ENCODE results near the gene SRGAP2. TPM values are rescaled to one million over a fixed set of nuclear protein-coding genes. Genes with fewer than 3 reads are reported as not detected.
"Not testable (repeated sequence)": the region's sequence is repeated elsewhere in the genome, so short reads cannot be mapped to it uniquely, and the experiment has no call there.

The SRGAP2 gene
- total RNA-seq, 2 donors from 2014 or later = 33.5 to 35.1 TPM

DNA sequence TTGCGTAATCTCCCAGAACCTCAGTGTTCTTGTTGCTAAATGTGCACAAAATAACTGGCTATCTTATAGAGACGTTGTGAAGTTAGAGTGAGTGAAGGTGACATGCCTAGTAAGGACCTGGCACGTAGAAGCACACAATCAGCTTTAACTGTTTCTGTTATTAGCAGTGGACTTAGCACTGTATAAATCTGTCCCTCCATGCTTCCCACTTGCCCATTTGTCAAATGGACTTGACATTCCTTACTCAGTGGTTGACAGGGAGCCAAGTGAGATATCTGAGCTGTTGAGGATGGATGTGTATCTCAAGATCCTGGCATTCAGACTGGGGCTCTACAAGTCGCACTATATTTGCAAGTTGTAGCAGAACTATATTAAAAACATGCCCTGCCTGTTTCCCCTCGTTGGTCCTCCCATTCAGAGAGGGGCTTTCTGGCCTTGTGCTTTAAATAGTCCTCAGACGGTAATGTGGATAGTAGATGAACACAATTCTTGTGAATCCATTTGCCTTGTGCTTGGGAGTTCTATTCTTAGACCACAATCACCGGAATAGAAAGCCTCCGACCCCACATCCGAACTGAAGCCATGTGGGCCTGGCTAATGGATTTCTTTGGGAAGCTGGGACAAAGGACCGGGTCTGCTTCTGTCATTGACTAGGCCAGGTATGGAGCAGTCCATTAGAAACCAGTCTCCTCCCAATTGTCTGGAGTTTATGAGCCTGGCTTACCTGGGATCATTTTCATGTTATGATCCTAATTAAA is 43.0 kb downstream of the SRGAP2 start:
- H3K27ac Mint-ChIP-seq; H3K4me1 Mint-ChIP-seq; H3K36me3 Mint-ChIP-seq (ENCODE audit: low read depth); H3K9me3 ChIP-seq (ENCODE audit: control insufficient read depth, low read length, poor library complexity, severe bottlenecking); H3K4me3 Mint-ChIP-seq; ATAC-seq; DNase-seq; H3K27me3 Mint-ChIP-seq: not testable (repeated sequence)

DNA sequence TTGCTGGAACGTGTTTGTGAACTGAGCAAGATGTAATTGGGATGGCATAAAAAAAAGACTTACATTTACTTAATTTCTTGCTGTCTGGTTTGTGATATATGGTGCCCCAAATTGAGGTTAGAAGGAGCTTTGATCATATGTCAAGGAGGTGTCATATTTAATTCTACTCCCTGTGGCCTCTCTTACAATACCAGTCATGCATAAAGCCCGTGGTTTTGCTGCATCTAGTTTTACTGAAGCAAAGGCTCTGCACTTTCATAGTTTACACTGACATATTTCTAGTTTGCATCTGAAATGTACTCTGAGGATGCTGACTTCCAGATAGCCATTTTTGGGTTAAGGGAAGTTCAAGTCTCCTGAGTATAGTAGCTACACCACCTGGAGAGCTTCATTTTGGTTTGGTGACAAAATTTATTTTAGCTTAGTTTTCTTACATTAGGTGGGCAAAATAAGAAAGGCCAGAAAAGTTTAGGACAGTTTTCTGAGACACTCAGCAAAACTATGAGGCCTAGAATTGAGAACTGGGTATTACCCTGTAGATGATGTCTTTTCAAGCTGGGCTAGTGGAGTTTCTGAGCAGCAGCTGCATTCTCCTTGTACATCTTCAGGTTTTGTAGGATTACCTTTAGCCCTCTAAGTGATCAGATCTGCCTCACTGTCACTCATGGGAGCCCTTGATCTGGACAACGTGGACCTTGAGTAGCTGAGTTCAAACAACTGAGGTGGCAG is 47.8 kb downstream of the SRGAP2 start:
- not testable (repeated sequence) for H3K4me3 Mint-ChIP-seq; H3K27ac Mint-ChIP-seq; H3K4me1 Mint-ChIP-seq; H3K9me3 ChIP-seq (ENCODE audit: control insufficient read depth, low read length, poor library complexity, severe bottlenecking); H3K36me3 Mint-ChIP-seq (ENCODE audit: low read depth); DNase-seq; ATAC-seq; H3K27me3 Mint-ChIP-seq

DNA sequence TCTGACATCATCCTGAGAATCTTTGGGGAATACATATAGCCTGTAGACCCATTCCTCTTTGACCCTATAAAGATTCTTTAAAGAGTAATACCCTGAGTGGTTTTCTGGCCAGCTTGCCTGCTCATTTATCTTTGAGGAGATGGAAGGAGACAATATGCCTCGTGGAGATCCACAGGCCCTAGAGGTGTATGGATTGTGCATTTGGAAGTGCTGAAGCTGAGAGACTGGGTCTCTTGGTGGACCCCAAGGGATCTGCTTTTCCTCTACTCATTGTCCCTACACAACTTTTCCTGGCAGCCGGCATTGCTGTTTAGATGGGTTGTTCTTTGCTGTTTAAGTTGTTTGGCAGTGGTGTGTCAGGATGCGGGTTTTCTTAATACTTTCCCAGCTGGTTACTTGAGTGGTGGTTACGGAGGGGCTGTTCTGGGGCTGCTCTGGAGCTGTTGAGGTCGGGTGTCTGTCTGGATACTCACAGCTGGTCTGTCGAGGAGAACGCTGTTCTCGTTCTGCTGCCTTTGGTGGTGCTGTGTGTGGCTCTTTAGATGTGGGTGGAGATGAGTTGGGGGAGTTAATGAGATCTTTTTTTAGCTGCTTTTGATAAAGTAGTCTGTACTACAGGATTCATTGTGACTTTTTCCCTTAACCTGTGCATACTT is 49.5 kb downstream of the SRGAP2 start:
- not testable (repeated sequence) for DNase-seq, H3K4me1 Mint-ChIP-seq

More for the DNA sequence above, 49.5 kb downstream of the SRGAP2 start:
- H3K27ac Mint-ChIP-seq; H3K36me3 Mint-ChIP-seq (ENCODE audit: low read depth); H3K27me3 Mint-ChIP-seq; H3K9me3 ChIP-seq (ENCODE audit: control insufficient read depth, low read length, poor library complexity, severe bottlenecking); ATAC-seq; H3K4me3 Mint-ChIP-seq: not testable (repeated sequence)

Other genes with a start within 250 kb of the SRGAP2 start
- gene RAB7B, start 200.1 kb upstream of the SRGAP2 start, total RNA-seq = under 1 TPM in 1 of 2 donors, not detected in 1; 0.18 TPM
- not detected for gene CTSE, start 179.6 kb upstream of the SRGAP2 start, total RNA-seq
- under 1 TPM in 1 of 2 donors, not detected in 1; 0.50 TPM for gene RHEX, start 150.4 kb upstream of the SRGAP2 start, total RNA-seq
- not detected for gene AVPR1B, start 86.2 kb upstream of the SRGAP2 start, total RNA-seq
- 1 to 10 TPM in 1 of 2 donors, not detected in 1; 1.5 TPM for gene FAM72A, start 702 bp upstream of the SRGAP2 start, total RNA-seq